ENCODE data around the gene PPP1CB.

GRCh38 chr2:28709101-28709500 is 42.5 kb upstream of the PPP1CB start:
- TF ChIP-seq, protein P1, sequence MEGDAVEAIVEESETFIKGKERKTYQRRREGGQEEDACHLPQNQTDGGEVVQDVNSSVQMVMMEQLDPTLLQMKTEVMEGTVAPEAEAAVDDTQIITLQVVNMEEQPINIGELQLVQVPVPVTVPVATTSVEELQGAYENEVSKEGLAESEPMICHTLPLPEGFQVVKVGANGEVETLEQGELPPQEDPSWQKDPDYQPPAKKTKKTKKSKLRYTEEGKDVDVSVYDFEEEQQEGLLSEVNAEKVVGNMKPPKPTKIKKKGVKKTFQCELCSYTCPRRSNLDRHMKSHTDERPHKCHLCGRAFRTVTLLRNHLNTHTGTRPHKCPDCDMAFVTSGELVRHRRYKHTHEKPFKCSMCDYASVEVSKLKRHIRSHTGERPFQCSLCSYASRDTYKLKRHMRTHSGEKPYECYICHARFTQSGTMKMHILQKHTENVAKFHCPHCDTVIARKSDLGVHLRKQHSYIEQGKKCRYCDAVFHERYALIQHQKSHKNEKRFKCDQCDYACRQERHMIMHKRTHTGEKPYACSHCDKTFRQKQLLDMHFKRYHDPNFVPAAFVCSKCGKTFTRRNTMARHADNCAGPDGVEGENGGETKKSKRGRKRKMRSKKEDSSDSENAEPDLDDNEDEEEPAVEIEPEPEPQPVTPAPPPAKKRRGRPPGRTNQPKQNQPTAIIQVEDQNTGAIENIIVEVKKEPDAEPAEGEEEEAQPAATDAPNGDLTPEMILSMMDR (IDR thresholded peaks at IDR 0.05; ENCODE audit: low read length), result no peak
- TF ChIP-seq EZH2 (optimal IDR thresholded peaks at IDR 0.05; ENCODE audit: low read depth, low read length), result no peak
- TF ChIP-seq EZH2phosphoT487 (IDR thresholded peaks at IDR 0.05; ENCODE audit: low read length), result no peak
